Transverse colon (tissue), 3 donors: ENCODE results near the gene ARHGAP10.

Source experiments
- CTCF ChIP-seq, 5 experiments: fragments of 200-600 bp in 3 of 5; fragments of 450-650 bp in 2 of 5; sonication (generic) in 3 of 5; IDR thresholded peaks; 1 replicate in 2 of 5; 2 replicates in 3 of 5; pipeline ENCODE4 v1.5.1; 2016 to 2017; ENCODE audit warnings: antibody characterized with exemption in 5 of 5, inconsistent platforms in 3 of 5, mild to moderate bottlenecking in 2 of 5, moderate library complexity in 1 of 5
- EP300 ChIP-seq: sonication (generic); formaldehyde crosslinking; IDR thresholded peaks from one replicate; pipeline ENCODE4 v1.6.1; 2017; ENCODE audit warnings: antibody characterized with exemption, low read depth

GRCh38 chr4:147927377-147928137 lies 195.7 kb downstream of the ARHGAP10 start:
- TF ChIP-seq CTCF (IDR thresholded peaks at IDR 0.05), result no peak
- no peak for TF ChIP-seq EP300
